GM12801 (cell line): ENCODE measurements around the gene MAGEA12.
"Not testable (repeated sequence)": the region's sequence is repeated elsewhere in the genome, so short reads cannot be mapped to it uniquely, and the experiment has no call there.

ENCODE experiments used
- CTCF ChIP-seq: IDR thresholded peaks from one replicate; pipeline ENCODE4 v1.5.1; 2011; ENCODE audit warnings: control low read depth; ENCODE audit not compliant: insufficient read length; ENCODE audit errors: extremely low read depth

The MAGEA12 gene

GRCh38 chrX:152733261-152733975 lies at the start of gene MAGEA12, which contains the start of gene CSAG1:
Gene MAGEA12, plus strand, starts transcription at chrX:152733757. Its CDS starts 2,405 bp downstream, at chrX:152736162.
Gene CSAG1, minus strand, starts transcription at chrX:152733721. Its CDS starts 1,261 bp downstream, at chrX:152732460.
- TF ChIP-seq CTCF, result no peak

GRCh38 chrX:152697952-152698931 lies 35.3 kb upstream of the MAGEA12 start, which contains the start of gene MAGEA3:
Gene MAGEA3, plus strand, starts transcription at chrX:152698794. Its CDS starts 2,039 bp downstream, at chrX:152700833.
- not testable (repeated sequence) for TF ChIP-seq CTCF

GRCh38 chrX:152709173-152709572 lies 24.4 kb upstream of the MAGEA12 start, which contains the start of gene CSAG2:
Gene CSAG2, minus strand, starts transcription at chrX:152709273. Its CDS starts 161 bp downstream, at chrX:152709112.
- TF ChIP-seq CTCF, result not testable (repeated sequence)

GRCh38 chrX:152713815-152714787 lies 19.5 kb upstream of the MAGEA12 start, which contains the start of gene MAGEA2B:
Gene MAGEA2B, plus strand, starts transcription at chrX:152714628. Its CDS starts 2,479 bp downstream, at chrX:152717107.
- not testable (repeated sequence) for TF ChIP-seq CTCF

- no peak for TF ChIP-seq CTCF
Observed at GRCh38 chrX:152725409-152725808, 8.1 kb upstream of the MAGEA12 start.

GRCh38 chrX:152735101-152735500 lies 1.5 kb downstream of the MAGEA12 start:
- TF ChIP-seq CTCF, result no peak
